Uterus (tissue), 4 donors: ENCODE measurements around the gene EVA1A. TPM values are rescaled to one million over a fixed set of nuclear protein-coding genes. Genes with fewer than 3 reads are reported as not detected.

Experiments used
- DNase-seq, 2 donors: peaks; one replicate each; pipeline ENCODE4 v3.0.0-alpha.2; 2019 to 2020
- H3K27ac ChIP-seq, 2 donors: fragments of 200-600 bp; sonication (generic); 1 replicate in 1 of 2; 2 replicates in 1 of 2; pipeline ENCODE4 v1.5.1; 2016 to 2018
- H3K27me3 ChIP-seq, 2 donors: fragments of 200-600 bp; sonication (generic); one replicate each; pipeline ENCODE4 v1.5.1; 2018 to 2019; ENCODE audit warnings: control low read depth in 1 of 2
- H3K36me3 ChIP-seq, 2 donors: fragments of 200-600 bp; sonication (generic); one replicate each; pipeline ENCODE4 v1.5.1; 2019; ENCODE audit warnings: control low read depth in 1 of 2
- H3K4me1 ChIP-seq, 2 donors: fragments of 200-600 bp; sonication (generic); one replicate each; pipeline ENCODE4 v1.5.1; 2018 to 2019; ENCODE audit warnings: control low read depth in 1 of 2
- H3K4me3 ChIP-seq, 2 donors: fragments of 200-600 bp; sonication (generic); 1 replicate in 1 of 2; 2 replicates in 1 of 2; pipeline ENCODE4 v1.5.1; 2018 to 2019; ENCODE audit warnings: mild to moderate bottlenecking in 1 of 2
- H3K9me3 ChIP-seq, 2 donors: fragments of 200-600 bp; sonication (generic); one replicate each; pipeline ENCODE4 v1.5.1; 2019; ENCODE audit warnings: control low read depth in 1 of 2
- CTCF ChIP-seq, 4 experiments: fragments of 200-600 bp in 2 of 4; fragments of 450-650 bp in 2 of 4; sonication (generic) in 2 of 4; IDR thresholded peaks; one replicate each; pipeline ENCODE4 v1.5.1; 2016 to 2019; ENCODE audit warnings: antibody characterized with exemption in 4 of 4, mild to moderate bottlenecking in 2 of 4, moderate library complexity in 1 of 4
- POLR2A ChIP-seq, 2 donors: fragments of 450-650 bp; IDR thresholded peaks; one replicate each; pipeline ENCODE4 v1.6.1; 2016; ENCODE audit warnings: antibody characterized with exemption in 2 of 2, mild to moderate bottlenecking in 1 of 2, moderate library complexity in 1 of 2
- intact Hi-C: fragments of 100-400 bp; cut with DNase I; formaldehyde crosslinking; loops from one replicate; pipeline ENCODE4 v1.15.1; 2023; ENCODE audit warnings: low total_unique reads
- total RNA-seq, 4 donors: library from RNA; depleted of rRNA in 3 of 4; stranded (reverse); fragments of >200 nt in 3 of 4; gene quantifications; one replicate each; pipeline versions ENCODE4 v1.1.0 to v1.2.4, GENCODE V29; 2014 to 2023
- donor health status: DM: yes; HTN: yes; CAD: no.

The EVA1A gene
- total RNA-seq, 4 donors from 2014 or later: 1.2 to 22.1 (median 2.3) TPM; not detected in 1

DNA sequence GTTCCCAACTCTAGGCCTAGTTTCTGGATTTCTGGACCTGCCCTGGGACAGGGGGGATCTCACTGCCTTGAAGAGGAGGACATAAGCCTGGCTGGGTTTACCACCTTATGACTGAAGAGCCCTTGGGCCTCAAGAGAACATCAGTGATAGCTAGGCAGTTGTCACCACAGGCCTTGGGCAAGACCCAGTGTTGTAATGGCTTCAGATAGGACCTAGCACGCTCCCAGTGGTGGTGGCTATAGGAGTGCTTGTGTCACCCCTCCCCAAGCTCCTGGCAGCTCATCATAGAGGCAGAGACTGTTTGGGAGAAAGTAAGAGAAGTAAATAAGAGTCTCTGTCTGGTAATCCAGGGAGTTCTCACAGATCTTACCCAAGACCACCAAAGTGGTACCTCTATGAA is 19.4 kb upstream of the EVA1A start:
- H3K27ac ChIP-seq: no peak overlapping the region
- H3K27me3 ChIP-seq: no peaks in the 10 kb centered on the region
- DNase-seq: no peak
- no peak overlapping the region for H3K4me3 ChIP-seq
- no peaks in the 10 kb centered on the region for H3K36me3 ChIP-seq
- intact Hi-C loops: no loop called here
- H3K9me3 ChIP-seq: no peaks in the 10 kb centered on the region
- no peaks in the 10 kb centered on the region for H3K4me1 ChIP-seq
- TF ChIP-seq CTCF (IDR thresholded peaks at IDR 0.05) (no peak), POLR2A (IDR thresholded peaks at IDR 0.05) (no peak)

GRCh38 chr2:75579186-75579585 is 18.4 kb upstream of the EVA1A start:
- Histone ChIP-seq H3K4me1 (no peaks in the 10 kb centered on the region), H3K4me3 (no peak overlapping the region), H3K27me3 (no peaks in the 10 kb centered on the region), H3K9me3 (no peaks in the 10 kb centered on the region), H3K36me3 (no peaks in the 10 kb centered on the region), H3K27ac (no peak overlapping the region)
- intact Hi-C loops: no loop called here
- no peak for DNase-seq
- TF ChIP-seq CTCF (IDR thresholded peaks at IDR 0.05) (no peak), POLR2A (IDR thresholded peaks at IDR 0.05) (no peak)

- Histone ChIP-seq H3K36me3 (no peaks in the 10 kb centered on the region), H3K4me3 (no peak overlapping the region), H3K9me3 (no peaks in the 10 kb centered on the region), H3K4me1 (no peaks in the 10 kb centered on the region), H3K27me3 (no peaks in the 10 kb centered on the region), H3K27ac (no peak overlapping the region)
- TF ChIP-seq CTCF (IDR thresholded peaks at IDR 0.05) (no peak), POLR2A (IDR thresholded peaks at IDR 0.05) (no peak)
- intact Hi-C loops: no loop called here
- no peak for DNase-seq
Measured at GRCh38 chr2:75577280-75577679, 16.5 kb upstream of the EVA1A start.

- no peak for TF ChIP-seq POLR2A (IDR thresholded peaks at IDR 0.05)
- no peak for TF ChIP-seq CTCF (IDR thresholded peaks at IDR 0.05)
Measured at GRCh38 chr2:75574106-75574505, 13.4 kb upstream of the EVA1A start.

DNA sequence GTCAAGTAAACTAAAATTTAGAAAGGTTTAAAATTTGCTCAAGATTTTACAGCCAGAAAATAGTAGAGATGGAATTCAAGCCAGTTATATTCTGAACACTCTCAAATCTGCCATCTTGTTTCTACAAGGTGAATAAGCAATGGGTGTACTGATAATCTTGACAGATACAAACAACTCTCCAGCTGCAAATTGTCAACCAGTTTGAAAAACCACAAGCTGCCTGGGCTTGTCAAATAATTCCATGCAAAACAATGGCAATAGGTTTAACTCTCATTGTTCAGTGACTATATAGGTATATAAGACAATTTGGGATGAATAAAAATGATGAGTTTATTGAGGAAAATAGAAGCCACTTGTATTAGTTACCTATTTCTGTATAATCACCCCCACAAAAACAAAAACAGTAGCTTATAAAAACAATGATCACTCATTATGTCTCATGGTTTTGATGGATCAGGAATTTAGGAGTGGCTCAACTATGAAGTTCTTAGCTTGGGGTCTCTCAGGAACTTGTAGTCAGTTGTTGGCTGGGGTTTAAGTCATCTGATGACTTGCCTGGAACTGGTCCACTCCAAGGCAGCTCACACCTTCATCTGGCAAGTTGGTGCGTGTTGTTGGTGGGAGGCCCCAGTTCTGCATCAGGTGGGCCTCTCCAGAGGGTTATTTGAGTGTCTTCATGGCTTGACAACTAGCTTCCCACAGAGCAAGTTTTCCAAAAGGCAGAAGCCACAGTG is 12.6 kb upstream of the EVA1A start:
- H3K9me3 ChIP-seq: no peaks in the 10 kb centered on the region
- H3K36me3 ChIP-seq: no peaks in the 10 kb centered on the region
- DNase-seq: no peak
- H3K4me1 ChIP-seq: no peaks in the 10 kb centered on the region
- H3K27ac ChIP-seq: no peak overlapping the region
- TF ChIP-seq CTCF (IDR thresholded peaks at IDR 0.05) (no peak), POLR2A (IDR thresholded peaks at IDR 0.05) (no peak)
- no peaks in the 10 kb centered on the region for H3K27me3 ChIP-seq
- intact Hi-C loops: no loop called here
- no peak overlapping the region for H3K4me3 ChIP-seq

More at GRCh38 chr2:75574106-75574505, 13.4 kb upstream of the EVA1A start:
- Histone ChIP-seq H3K36me3 (no peaks in the 10 kb centered on the region), H3K4me1 (no peaks in the 10 kb centered on the region), H3K9me3 (no peaks in the 10 kb centered on the region), H3K27ac (no peak overlapping the region), H3K4me3 (no peak overlapping the region), H3K27me3 (no peaks in the 10 kb centered on the region)
- intact Hi-C loops: no loop called here
- DNase-seq: no peak
